WI38 (cell line): Measurements from ENCODE around the gene SLC25A23.

Source experiments
- H3K4me3 ChIP-seq: 2 replicates; pipeline ENCODE4 v1.5.1; 2011; ENCODE audit warnings: low read depth, mild to moderate bottlenecking, control low read depth, low read length
- TF ChIP-seq, protein P1 (sequence below): IDR thresholded peaks from 2 replicates; pipeline ENCODE4 v1.5.1; 2012; ENCODE audit warnings: low read depth, mild to moderate bottlenecking, control low read depth, low read length

Gene SLC25A23

DNA sequence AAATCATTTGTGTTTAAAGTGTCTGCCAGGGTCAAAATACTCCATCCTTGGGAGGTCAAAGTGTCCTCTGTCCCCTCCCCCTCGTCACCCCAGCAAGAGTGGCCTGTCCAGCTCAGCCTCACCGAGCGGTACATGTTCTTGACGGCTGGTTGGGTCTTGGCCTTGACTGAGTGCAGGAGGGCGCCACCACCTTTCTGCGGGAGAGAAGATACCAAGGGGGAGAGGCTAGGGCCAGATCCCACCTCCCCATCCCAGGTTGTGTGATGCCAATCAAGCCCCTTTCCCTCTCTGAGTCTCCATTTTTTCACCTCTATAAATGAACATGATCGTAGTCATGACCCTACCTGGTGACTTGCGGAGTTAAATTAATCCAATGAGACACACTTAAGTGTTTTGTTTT, 10.6 kb upstream of the SLC25A23 start:
- no peak overlapping the region for H3K4me3 ChIP-seq
- TF ChIP-seq, protein P1, sequence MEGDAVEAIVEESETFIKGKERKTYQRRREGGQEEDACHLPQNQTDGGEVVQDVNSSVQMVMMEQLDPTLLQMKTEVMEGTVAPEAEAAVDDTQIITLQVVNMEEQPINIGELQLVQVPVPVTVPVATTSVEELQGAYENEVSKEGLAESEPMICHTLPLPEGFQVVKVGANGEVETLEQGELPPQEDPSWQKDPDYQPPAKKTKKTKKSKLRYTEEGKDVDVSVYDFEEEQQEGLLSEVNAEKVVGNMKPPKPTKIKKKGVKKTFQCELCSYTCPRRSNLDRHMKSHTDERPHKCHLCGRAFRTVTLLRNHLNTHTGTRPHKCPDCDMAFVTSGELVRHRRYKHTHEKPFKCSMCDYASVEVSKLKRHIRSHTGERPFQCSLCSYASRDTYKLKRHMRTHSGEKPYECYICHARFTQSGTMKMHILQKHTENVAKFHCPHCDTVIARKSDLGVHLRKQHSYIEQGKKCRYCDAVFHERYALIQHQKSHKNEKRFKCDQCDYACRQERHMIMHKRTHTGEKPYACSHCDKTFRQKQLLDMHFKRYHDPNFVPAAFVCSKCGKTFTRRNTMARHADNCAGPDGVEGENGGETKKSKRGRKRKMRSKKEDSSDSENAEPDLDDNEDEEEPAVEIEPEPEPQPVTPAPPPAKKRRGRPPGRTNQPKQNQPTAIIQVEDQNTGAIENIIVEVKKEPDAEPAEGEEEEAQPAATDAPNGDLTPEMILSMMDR = no peak

DNA sequence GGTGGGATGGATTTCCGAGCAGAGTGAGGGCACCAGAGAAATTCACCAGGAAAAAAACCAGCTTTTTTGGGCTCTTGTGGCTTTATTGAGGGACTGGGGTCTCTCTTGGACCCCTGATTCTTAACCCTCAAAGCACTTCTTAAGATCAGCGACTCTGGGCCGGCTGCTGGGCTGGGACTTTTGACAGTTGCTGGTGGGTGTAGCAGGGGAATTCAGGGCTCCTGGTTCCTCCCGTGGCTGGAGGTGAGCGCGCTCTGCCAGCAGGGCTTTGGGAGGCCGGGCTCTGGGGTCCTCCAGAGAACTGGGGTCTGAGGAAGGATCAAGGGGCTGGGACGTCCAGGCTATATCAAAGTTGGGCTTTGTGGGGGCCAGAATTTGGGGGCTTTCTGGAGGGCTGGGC, 7.8 kb upstream of the SLC25A23 start:
- TF ChIP-seq, protein P1 = no peak
- H3K4me3 ChIP-seq = no peak overlapping the region

DNA sequence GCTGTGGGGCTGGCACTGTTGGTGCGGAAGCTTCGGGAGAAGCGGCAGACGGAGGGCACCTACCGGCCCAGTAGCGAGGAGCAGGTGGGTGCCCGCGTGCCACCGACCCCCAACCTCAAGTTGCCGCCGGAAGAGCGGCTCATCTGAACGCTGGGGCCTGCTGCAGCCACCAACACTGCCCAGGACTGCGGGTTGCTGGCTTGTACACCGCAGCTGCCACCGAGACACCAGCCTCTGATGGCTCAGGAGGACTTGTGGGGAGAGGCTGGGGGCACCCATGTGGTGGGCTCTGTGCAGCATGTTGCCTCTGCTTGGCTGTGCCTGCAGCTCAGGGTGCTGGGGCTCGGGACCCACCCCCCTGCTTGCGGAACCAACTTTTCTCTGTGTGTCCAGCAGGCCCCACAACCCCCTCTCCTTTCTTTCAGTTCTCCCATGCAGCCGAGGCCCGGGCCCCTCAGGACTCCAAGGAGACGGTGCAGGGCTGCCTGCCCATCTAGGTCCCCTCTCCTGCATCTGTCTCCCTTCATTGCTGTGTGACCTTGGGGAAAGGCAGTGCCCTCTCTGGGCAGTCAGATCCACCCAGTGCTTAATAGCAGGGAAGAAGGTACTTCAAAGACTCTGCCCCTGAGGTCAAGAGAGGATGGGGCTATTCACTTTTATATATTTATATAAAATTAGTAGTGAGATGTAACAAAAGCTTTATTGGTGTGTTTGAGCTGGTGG, 7.1 kb upstream of the SLC25A23 start:
- TF ChIP-seq, protein P1 = no peak
- H3K4me3 ChIP-seq = no peak overlapping the region

DNA sequence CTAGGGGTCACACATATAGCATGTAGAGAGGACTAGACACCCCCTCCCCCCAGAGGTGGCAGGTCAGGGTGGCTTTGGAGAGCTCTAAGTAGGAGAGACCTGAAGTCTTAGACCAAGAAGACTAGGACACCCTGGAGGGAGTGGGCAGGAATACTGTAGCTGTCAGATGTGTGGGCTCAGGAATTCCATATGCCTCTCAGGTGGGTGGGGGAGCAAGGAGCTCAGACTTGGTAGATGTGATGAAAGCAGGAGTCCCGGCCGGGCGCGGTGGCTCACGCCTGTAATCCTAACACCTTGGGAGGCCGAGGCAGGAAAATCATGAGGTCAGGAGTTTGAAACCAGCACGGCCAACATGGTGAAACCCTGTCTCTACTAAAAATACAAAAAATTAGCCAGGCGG, 6.1 kb upstream of the SLC25A23 start:
- no peak overlapping the region for H3K4me3 ChIP-seq
- TF ChIP-seq, protein P1 = no peak

DNA sequence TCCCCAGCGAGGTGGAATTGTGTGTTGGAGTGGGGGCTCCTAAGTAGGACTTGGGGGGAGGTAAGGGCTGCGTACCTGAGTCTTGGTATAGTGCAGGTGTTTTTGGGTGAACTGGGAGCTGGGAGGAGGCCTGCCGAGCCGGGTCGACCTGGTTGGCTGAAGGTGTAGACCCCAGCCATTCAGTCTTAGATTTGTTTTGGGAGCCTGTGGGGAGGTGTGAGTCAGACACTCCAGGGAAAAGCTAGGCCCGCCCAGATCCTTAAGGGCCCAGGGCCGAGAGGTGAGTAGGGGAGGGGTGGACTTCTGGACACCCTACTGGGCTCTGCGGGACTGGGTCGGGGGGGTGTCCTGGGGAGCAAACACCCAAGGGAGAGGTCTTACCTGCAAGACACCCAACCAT, 5.4 kb upstream of the SLC25A23 start:
- H3K4me3 ChIP-seq = no peak overlapping the region
- TF ChIP-seq, protein P1 = no peak

DNA sequence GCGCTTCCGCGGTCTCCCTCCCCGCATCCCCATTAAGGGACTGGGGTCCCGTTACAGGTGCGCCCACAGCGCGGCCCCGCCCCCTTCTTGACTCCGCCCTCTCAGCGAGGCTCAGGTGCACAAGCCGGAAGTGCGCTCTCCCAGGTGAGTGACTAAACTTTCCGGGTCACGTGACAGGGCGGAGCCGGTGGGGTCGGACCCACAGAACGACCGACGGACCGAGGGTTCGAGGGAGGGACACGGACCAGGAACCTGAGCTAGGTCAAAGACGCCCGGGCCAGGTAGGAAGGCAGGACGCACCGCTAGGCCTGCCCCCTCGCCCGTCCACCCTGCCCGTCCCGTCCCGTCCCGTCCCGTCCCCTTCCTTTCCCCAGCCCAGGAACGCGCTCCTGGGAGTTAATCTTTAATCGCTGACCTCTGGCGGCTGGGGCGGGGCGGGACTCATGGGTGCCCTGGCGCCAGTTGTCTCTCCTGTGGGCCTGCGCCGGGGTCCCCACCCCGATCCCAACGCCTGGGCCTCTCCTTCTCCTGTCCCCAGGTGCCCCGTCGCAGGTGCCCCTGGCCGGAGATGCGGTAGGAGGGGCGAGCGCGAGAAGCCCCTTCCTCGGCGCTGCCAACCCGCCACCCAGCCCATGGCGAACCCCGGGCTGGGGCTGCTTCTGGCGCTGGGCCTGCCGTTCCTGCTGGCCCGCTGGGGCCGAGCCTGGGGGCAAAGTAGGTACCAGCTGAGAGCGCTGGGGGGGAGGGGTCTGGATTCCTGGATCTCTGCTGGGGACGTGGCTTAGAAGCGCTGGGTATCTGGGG, 4.7 kb upstream of the SLC25A23 start, which contains the start of gene CRB3:
TSS of gene CRB3 (plus strand) at position 202 of the 804 bp plus-strand sequence. CDS start at position 633, 431 bp downstream.
- no peak within 1 kb of the TSS for H3K4me3 ChIP-seq
- TF ChIP-seq, protein P1 = no peak
